Heart left ventricle (tissue), 16 donors: ENCODE results near the gene EPGN. TPM values are rescaled to one million over a fixed set of nuclear protein-coding genes. Genes with fewer than 3 reads are reported as not detected.

ENCODE experiments used
- ATAC-seq, 4 donors: fragments of 200-7000 bp; cut with Tn5 transposase; one replicate each; pipeline ENCODE4 v1.9.1; 2020 to 2022; ENCODE audit warnings: moderate library complexity in 4 of 4, mild to moderate bottlenecking in 3 of 4, moderate number of reproducible peaks in 1 of 4
- DNase-seq, 5 donors: peaks; one replicate each; pipeline ENCODE4 v3.0.0-alpha.2; 2020
- H3K27ac ChIP-seq, 12 donors: fragments of 200-600 bp; sonication (generic) in 4 of 12; one replicate each; pipeline versions ENCODE4 v1.5.0 to v1.8.0; 2016 to 2022; ENCODE audit warnings: mild to moderate bottlenecking in 2 of 12
- H3K27me3 ChIP-seq, 9 donors: fragments of 200-600 bp; sonication (generic) in 2 of 9; one replicate each; pipeline versions ENCODE4 v1.5.1 to v1.8.0; 2016 to 2022; ENCODE audit warnings: mild to moderate bottlenecking in 3 of 9
- H3K36me3 ChIP-seq, 9 donors: fragments of 200-600 bp; sonication (generic) in 2 of 9; one replicate each; pipeline versions ENCODE4 v1.5.0 to v1.8.0; 2018 to 2022; ENCODE audit warnings: mild to moderate bottlenecking in 2 of 9
- H3K4me1 ChIP-seq, 12 donors: fragments of 200-600 bp; sonication (generic) in 4 of 12; one replicate each; pipeline versions ENCODE4 v1.5.0 to v1.8.0; 2016 to 2022; ENCODE audit warnings: mild to moderate bottlenecking in 3 of 12
- H3K4me3 ChIP-seq, 12 donors: fragments of 200-600 bp; sonication (generic) in 4 of 12; one replicate each; pipeline versions ENCODE4 v1.5.0 to v1.8.0; 2017 to 2022; ENCODE audit warnings: mild to moderate bottlenecking in 9 of 12, moderate library complexity in 4 of 12
- H3K9me3 ChIP-seq, 12 donors: fragments of 200-600 bp; sonication (generic) in 4 of 12; one replicate each; pipeline versions ENCODE4 v1.5.0 to v1.8.0; 2016 to 2022; ENCODE audit warnings: mild to moderate bottlenecking in 1 of 12
- CTCF ChIP-seq, 12 donors: fragments of 200-600 bp; sonication (generic) in 4 of 12; IDR thresholded peaks; one replicate each; pipeline versions ENCODE4 v1.5.0 to v1.8.0; 2018 to 2022; ENCODE audit warnings: antibody characterized with exemption in 12 of 12, mild to moderate bottlenecking in 5 of 12
- POLR2A ChIP-seq, 2 donors: fragments of 450-650 bp; IDR thresholded peaks; one replicate each; pipeline ENCODE4 v1.6.1; 2017; ENCODE audit warnings: antibody characterized with exemption in 2 of 2, mild to moderate bottlenecking in 2 of 2, moderate library complexity in 2 of 2
- WGBS, 4 donors: extraction: QIAGEN DNeasy Blood & Tissue Kit in 2 of 4; methylation state at CpG; one replicate each; pipeline versions ENCODE4 v1.1.5 to v1.1.7; 2013 to 2018; 5-methylcytosine and 5-hydroxymethylcytosine counted together
- intact Hi-C, 10 donors: fragments of 100-400 bp; cut with DNase I; formaldehyde crosslinking; loops; one replicate each; pipeline versions ENCODE4 v1.11.1 to v1.14.2; 2022
- polyA plus RNA-seq, 2 donors: library from polyadenylated mRNA; stranded (reverse); fragments of 200-250 nt; gene quantifications; one replicate each; pipeline ENCODE4 v1.2.3, GENCODE V29; 2013
- total RNA-seq, 9 donors: library from RNA; depleted of rRNA in 2 of 9; stranded (reverse); fragments of >200 nt in 2 of 9; fragmentation: NEBNext Ultra II Directional in 3 of 9; extraction: Animal tissue kit (Norgen Biotek cat#: 25700) in 3 of 9; gene quantifications; one replicate each; pipeline versions ENCODE4 v1.1.0 to v1.2.4, GENCODE V29; 2016 to 2023
- donor health status: ischemic (EF 13 %, LVEDD 7.1; RV severe dilation, severe dysfunction).
- donor health status: healthy with polysubstance abuse.
- donor health status: DM: no; HTN: yes; CAD: no.
- donor health status: DM: no; HTN: no; CAD: no.
- donor health status: ischemic (EF 25% LVEDD 6.9; RV normal size, moderate dysfunction).
- donor health status: ischemic (EF 25% LVEDD 5.7; RV mildly dilated, moderate dysfunction).
- donor health status: healthy.
- donor health status: DM: yes; HTN: yes; CAD: no.
- donor health status: ischemic (EF 35%, LVEDD 5.7; RV mildly dilated, moderate dysfunction).
- donor health status: nonischemic (EF 11% LVEDD 7.7; RV severe dilation, severe dysfunction).
- donor health status: DM: yes; HTN: yes; CAD: no.
- donor health status: PGD.
- donor health status: ischemic (EF 29% LVEDD 5.4; RV normal size, mild dysfunction).
- donor health status: nonischemic (EF 23%, LVEDD 6.1; RV moderate dilation, normal function).

The EPGN gene
- total and polyA plus RNA-seq, 11 donors = 5.8 TPM; not detected in 10

DNA sequence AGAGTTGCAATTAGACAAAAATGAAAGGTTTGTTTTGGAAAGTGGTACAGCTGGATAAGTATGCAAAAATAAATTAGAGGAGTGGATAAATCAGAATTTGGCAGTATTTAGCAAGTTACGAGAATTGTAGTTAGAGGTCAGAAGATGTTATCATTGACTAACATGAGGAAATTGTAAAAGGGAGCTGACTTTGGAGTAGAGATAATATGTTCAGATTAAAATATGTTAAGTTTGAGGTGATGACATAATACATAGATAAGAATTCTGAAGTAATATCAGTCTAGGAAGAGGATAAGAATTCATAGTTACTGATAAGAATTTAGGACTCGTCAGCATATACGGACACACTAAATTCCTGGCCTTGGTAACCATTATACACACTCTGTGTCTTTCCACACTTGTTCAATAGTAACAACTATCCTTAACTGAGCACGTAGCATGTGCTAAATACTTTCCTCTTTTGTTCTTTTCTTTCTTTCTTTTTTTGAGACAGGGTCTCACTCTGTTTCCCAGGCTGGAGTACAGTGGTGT, 4.1 kb upstream of the EPGN start:
- H3K27me3 ChIP-seq = no peaks in the 10 kb centered on the region
- no peak for ATAC-seq
- no peaks in the 10 kb centered on the region for H3K9me3 ChIP-seq
- TF ChIP-seq CTCF (IDR thresholded peaks at IDR 0.05) (no peak), POLR2A (IDR thresholded peaks at IDR 0.05) (no peak)
- no peaks in the 10 kb centered on the region for H3K4me1 ChIP-seq
- H3K36me3 ChIP-seq = no peaks in the 10 kb centered on the region
- intact Hi-C loops = loop anchor here in 1 of 10 donors (10.0 kb wide), 1 partner anchor 69 kb away; no protein-coding TSS in a partner anchor
- H3K4me3 ChIP-seq = no peak overlapping the region
- no peak for DNase-seq
- no peak overlapping the region for H3K27ac ChIP-seq
- 64 to 74% (median 72%) methylated on average over 4 of the region's 4 CpGs for WGBS, 4 donors

DNA sequence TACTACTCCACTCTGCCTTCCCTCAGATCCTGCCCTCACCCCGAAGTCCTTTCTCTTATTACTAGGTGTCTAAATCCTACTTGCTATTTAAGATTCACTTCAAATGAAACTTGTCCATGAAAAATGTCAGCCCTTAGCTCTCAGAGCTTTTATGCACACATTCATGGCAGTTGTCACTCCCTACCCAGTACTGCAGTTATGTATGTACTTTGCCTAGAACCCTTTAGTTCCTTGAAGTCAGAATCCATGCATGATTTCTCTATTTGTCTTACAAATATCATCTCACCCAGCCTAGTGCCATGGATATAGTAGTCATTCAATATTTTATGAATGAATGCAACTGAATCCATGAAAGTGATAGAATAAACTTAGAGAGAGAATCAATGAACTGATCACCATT, 3.3 kb upstream of the EPGN start:
- 92 to 100% (median 97%) methylated on average over 1 of the region's 1 CpG for WGBS, 4 donors

DNA sequence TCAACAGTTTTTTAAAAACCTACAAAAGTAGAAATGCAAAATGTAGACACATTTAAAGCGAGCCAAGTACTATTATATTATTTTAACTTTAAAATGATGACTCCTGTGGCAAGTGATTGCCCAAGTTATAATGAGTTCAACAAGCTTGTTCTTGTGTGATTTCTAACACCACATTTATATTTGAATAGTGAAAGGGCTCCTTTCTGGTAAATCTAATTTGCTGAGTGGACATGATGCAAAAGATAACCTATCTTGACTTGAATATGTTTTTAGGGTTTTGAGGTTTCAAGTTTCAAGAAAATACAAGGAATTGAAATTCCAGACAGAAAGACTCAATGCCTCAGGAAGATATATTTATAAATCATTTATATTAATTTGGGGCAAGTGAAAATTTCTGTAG, 1.1 kb upstream of the EPGN start:
- ATAC-seq (no peak), DNase-seq (no peak)
- Histone ChIP-seq H3K36me3 (no peaks in the 10 kb centered on the region), H3K27me3 (no peaks in the 10 kb centered on the region), H3K4me3 (no peak overlapping the region), H3K9me3 (no peaks in the 10 kb centered on the region), H3K27ac (no peak overlapping the region), H3K4me1 (no peaks in the 10 kb centered on the region)
- intact Hi-C loops = loop anchor here in 2 of 10 donors (5.0 to 10.0 kb wide), 2 partner anchors 72 to 120 kb away; no protein-coding TSS in a partner anchor
- no peak for TF ChIP-seq CTCF (IDR thresholded peaks at IDR 0.05)
- no peak for TF ChIP-seq POLR2A (IDR thresholded peaks at IDR 0.05)
- WGBS, 4 donors = 93 to 98% (median 96%) methylated on average over 1 of the region's 1 CpG

More for the DNA sequence above, 3.3 kb upstream of the EPGN start:
- no peaks in the 10 kb centered on the region for H3K4me1 ChIP-seq
- no peak for TF ChIP-seq POLR2A (IDR thresholded peaks at IDR 0.05)
- TF ChIP-seq CTCF (IDR thresholded peaks at IDR 0.05) = no peak
- no peak for ATAC-seq
- H3K27ac ChIP-seq = no peak overlapping the region
- DNase-seq = no peak
- no peak overlapping the region for H3K4me3 ChIP-seq
- no peaks in the 10 kb centered on the region for H3K27me3 ChIP-seq
- intact Hi-C loops = loop anchor here in 2 of 10 donors (5.0 to 10.0 kb wide), 2 partner anchors 70 to 118 kb away; no protein-coding TSS in a partner anchor
- no peaks in the 10 kb centered on the region for H3K36me3 ChIP-seq
- H3K9me3 ChIP-seq = no peaks in the 10 kb centered on the region

DNA sequence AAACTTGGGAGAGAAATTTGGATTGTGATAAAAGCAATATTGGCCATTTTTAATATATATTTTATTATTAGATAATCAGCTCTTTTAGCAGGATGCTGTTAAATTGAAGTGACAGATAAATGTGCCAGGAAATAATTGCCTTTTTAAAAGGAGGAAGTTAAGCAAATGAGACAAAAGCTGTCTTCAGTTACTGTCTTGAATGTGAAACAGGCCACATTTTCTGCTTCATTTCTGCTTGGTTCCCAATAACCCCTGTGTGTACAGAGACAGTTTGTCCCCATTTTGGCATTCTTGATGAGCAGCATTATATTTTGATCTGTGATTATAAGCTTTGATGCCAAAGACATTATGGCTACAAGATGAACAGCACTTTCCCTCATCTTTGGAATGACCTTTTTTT, 953 bp downstream of the EPGN start:
- Histone ChIP-seq H3K27ac (no peak overlapping the region), H3K9me3 (no peaks in the 10 kb centered on the region), H3K4me3 (no peak overlapping the region), H3K36me3 (no peaks in the 10 kb centered on the region), H3K27me3 (no peaks in the 10 kb centered on the region), H3K4me1 (no peaks in the 10 kb centered on the region)
- TF ChIP-seq POLR2A (IDR thresholded peaks at IDR 0.05) (no peak), CTCF (IDR thresholded peaks at IDR 0.05) (no peak)
- intact Hi-C loops = loop anchor here in 2 of 10 donors (5.0 to 10.0 kb wide), 2 partner anchors 74 to 122 kb away; no protein-coding TSS in a partner anchor
- no peak for DNase-seq
- ATAC-seq = no peak
